H1 (cell line): ENCODE data around the gene ZBTB45. TPM values are rescaled to one million over a fixed set of nuclear protein-coding genes. Genes with fewer than 3 reads are reported as not detected.

Source experiments
- CTBP2 ChIP-seq: IDR thresholded peaks from 2 replicates; pipeline ENCODE4 v1.7.0; 2011; ENCODE audit warnings: borderline replicate concordance, mild to moderate bottlenecking, moderate library complexity, mixed read lengths, low read length; ENCODE audit not compliant: insufficient read depth, insufficient read length
- KDM1A ChIP-seq: fragments of 200-600, 300-600 bp; sonication (generic); IDR thresholded peaks from 2 replicates; pipeline ENCODE4 v1.7.1; 2016; ENCODE audit warnings: mild to moderate bottlenecking, low read length, borderline replicate concordance
- polyA plus RNA-seq, 7 experiments: library from polyadenylated mRNA; depleted of rRNA in 3 of 7; stranded (reverse) in 5 of 7; unstranded in 2 of 7; fragments of >200 nt in 5 of 7; fragments of 200-250 nt in 2 of 7; gene quantifications; 1 replicate in 5 of 7; 2 replicates in 1 of 7; 4 replicates in 1 of 7; pipeline versions ENCODE4 v1.2.1 to v1.2.3, GENCODE V29; 2011 to 2013; ENCODE audit warnings: missing spikeins in 2 of 7, mixed read lengths in 2 of 7
- total RNA-seq: library from RNA; stranded (reverse); fragmentation: NEBNext Ultra II Directional; extraction: Animal tissue kit (Norgen Biotek cat#: 25700); gene quantifications from 2 replicates; pipeline ENCODE4 v1.2.1, GENCODE V29; 2021
- TF ChIP-seq, protein P1 (sequence below): fragments of 300-600 bp; sonication (generic); IDR thresholded peaks from 2 replicates; pipeline ENCODE4 v1.7.1; 2012; ENCODE audit warnings: low read length, moderate library complexity, mild to moderate bottlenecking, inconsistent platforms; ENCODE audit not compliant: insufficient replicate concordance
- TF ChIP-seq, protein P2 (sequence below), 3 experiments: IDR thresholded peaks; 1 replicate in 2 of 3; 2 replicates in 1 of 3; pipeline versions ENCODE4 v1.5.1 to v1.6.1; 2011; ENCODE audit warnings: low read length in 3 of 3, mild to moderate bottlenecking in 3 of 3, inconsistent platforms in 2 of 3, low read depth in 1 of 3, moderate library complexity in 1 of 3; ENCODE audit not compliant: insufficient read depth in 1 of 3; ENCODE audit errors: control extremely low read depth in 1 of 3
- TF ChIP-seq, protein P3 (sequence below): IDR thresholded peaks from 2 replicates; pipeline ENCODE4 v1.6.1; 2012; ENCODE audit warnings: inconsistent platforms
- TF ChIP-seq, protein P4 (sequence below): IDR thresholded peaks from 2 replicates; pipeline ENCODE4 v1.6.1; 2012; ENCODE audit warnings: low read length, inconsistent platforms

The ZBTB45 gene
- total and polyA plus RNA-seq, 2 of the 8 experiments (the other 6 are each of a cell fraction or from before 2014, with no cell fraction given) = 16.9 to 17.2 TPM

DNA sequence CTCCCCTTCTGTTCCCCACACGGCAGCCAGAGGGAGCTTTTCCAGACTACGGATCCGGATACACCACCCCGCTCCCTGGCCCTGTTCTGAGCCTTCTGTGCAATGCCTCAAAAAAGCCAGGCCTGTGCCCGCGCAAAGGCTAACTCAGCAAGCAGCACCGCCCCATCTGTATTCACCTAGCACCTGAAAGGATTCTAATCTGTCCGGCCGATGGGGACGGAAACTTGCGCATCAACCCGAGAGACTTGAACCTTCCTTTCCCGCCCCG, 589 bp downstream of the ZBTB45 start (continued):
- TF ChIP-seq, protein P1, sequence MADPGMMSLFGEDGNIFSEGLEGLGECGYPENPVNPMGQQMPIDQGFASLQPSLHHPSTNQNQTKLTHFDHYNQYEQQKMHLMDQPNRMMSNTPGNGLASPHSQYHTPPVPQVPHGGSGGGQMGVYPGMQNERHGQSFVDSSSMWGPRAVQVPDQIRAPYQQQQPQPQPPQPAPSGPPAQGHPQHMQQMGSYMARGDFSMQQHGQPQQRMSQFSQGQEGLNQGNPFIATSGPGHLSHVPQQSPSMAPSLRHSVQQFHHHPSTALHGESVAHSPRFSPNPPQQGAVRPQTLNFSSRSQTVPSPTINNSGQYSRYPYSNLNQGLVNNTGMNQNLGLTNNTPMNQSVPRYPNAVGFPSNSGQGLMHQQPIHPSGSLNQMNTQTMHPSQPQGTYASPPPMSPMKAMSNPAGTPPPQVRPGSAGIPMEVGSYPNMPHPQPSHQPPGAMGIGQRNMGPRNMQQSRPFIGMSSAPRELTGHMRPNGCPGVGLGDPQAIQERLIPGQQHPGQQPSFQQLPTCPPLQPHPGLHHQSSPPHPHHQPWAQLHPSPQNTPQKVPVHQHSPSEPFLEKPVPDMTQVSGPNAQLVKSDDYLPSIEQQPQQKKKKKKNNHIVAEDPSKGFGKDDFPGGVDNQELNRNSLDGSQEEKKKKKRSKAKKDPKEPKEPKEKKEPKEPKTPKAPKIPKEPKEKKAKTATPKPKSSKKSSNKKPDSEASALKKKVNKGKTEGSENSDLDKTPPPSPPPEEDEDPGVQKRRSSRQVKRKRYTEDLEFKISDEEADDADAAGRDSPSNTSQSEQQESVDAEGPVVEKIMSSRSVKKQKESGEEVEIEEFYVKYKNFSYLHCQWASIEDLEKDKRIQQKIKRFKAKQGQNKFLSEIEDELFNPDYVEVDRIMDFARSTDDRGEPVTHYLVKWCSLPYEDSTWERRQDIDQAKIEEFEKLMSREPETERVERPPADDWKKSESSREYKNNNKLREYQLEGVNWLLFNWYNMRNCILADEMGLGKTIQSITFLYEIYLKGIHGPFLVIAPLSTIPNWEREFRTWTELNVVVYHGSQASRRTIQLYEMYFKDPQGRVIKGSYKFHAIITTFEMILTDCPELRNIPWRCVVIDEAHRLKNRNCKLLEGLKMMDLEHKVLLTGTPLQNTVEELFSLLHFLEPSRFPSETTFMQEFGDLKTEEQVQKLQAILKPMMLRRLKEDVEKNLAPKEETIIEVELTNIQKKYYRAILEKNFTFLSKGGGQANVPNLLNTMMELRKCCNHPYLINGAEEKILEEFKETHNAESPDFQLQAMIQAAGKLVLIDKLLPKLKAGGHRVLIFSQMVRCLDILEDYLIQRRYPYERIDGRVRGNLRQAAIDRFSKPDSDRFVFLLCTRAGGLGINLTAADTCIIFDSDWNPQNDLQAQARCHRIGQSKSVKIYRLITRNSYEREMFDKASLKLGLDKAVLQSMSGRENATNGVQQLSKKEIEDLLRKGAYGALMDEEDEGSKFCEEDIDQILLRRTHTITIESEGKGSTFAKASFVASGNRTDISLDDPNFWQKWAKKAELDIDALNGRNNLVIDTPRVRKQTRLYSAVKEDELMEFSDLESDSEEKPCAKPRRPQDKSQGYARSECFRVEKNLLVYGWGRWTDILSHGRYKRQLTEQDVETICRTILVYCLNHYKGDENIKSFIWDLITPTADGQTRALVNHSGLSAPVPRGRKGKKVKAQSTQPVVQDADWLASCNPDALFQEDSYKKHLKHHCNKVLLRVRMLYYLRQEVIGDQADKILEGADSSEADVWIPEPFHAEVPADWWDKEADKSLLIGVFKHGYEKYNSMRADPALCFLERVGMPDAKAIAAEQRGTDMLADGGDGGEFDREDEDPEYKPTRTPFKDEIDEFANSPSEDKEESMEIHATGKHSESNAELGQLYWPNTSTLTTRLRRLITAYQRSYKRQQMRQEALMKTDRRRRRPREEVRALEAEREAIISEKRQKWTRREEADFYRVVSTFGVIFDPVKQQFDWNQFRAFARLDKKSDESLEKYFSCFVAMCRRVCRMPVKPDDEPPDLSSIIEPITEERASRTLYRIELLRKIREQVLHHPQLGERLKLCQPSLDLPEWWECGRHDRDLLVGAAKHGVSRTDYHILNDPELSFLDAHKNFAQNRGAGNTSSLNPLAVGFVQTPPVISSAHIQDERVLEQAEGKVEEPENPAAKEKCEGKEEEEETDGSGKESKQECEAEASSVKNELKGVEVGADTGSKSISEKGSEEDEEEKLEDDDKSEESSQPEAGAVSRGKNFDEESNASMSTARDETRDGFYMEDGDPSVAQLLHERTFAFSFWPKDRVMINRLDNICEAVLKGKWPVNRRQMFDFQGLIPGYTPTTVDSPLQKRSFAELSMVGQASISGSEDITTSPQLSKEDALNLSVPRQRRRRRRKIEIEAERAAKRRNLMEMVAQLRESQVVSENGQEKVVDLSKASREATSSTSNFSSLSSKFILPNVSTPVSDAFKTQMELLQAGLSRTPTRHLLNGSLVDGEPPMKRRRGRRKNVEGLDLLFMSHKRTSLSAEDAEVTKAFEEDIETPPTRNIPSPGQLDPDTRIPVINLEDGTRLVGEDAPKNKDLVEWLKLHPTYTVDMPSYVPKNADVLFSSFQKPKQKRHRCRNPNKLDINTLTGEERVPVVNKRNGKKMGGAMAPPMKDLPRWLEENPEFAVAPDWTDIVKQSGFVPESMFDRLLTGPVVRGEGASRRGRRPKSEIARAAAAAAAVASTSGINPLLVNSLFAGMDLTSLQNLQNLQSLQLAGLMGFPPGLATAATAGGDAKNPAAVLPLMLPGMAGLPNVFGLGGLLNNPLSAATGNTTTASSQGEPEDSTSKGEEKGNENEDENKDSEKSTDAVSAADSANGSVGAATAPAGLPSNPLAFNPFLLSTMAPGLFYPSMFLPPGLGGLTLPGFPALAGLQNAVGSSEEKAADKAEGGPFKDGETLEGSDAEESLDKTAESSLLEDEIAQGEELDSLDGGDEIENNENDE = no peak
- TF ChIP-seq, protein P2, sequence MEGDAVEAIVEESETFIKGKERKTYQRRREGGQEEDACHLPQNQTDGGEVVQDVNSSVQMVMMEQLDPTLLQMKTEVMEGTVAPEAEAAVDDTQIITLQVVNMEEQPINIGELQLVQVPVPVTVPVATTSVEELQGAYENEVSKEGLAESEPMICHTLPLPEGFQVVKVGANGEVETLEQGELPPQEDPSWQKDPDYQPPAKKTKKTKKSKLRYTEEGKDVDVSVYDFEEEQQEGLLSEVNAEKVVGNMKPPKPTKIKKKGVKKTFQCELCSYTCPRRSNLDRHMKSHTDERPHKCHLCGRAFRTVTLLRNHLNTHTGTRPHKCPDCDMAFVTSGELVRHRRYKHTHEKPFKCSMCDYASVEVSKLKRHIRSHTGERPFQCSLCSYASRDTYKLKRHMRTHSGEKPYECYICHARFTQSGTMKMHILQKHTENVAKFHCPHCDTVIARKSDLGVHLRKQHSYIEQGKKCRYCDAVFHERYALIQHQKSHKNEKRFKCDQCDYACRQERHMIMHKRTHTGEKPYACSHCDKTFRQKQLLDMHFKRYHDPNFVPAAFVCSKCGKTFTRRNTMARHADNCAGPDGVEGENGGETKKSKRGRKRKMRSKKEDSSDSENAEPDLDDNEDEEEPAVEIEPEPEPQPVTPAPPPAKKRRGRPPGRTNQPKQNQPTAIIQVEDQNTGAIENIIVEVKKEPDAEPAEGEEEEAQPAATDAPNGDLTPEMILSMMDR (IDR thresholded peaks at IDR 0.05; ENCODE audit: control extremely low read depth in 1 of 3, insufficient read depth in 1 of 3, low read depth in 1 of 3, low read length in 3 of 3) = peak; percentile 76 to 89 (median 77)
- TF ChIP-seq, protein P3, sequence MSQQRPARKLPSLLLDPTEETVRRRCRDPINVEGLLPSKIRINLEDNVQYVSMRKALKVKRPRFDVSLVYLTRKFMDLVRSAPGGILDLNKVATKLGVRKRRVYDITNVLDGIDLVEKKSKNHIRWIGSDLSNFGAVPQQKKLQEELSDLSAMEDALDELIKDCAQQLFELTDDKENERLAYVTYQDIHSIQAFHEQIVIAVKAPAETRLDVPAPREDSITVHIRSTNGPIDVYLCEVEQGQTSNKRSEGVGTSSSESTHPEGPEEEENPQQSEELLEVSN = peak; percentile 47; the same call in 1 of the 2 replicates
- TF ChIP-seq CTBP2 = no peak
- TF ChIP-seq KDM1A = no peak
- TF ChIP-seq, protein P4, sequence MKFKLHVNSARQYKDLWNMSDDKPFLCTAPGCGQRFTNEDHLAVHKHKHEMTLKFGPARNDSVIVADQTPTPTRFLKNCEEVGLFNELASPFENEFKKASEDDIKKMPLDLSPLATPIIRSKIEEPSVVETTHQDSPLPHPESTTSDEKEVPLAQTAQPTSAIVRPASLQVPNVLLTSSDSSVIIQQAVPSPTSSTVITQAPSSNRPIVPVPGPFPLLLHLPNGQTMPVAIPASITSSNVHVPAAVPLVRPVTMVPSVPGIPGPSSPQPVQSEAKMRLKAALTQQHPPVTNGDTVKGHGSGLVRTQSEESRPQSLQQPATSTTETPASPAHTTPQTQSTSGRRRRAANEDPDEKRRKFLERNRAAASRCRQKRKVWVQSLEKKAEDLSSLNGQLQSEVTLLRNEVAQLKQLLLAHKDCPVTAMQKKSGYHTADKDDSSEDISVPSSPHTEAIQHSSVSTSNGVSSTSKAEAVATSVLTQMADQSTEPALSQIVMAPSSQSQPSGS = no peak
